ENCODE data around the gene NOXRED1.

The NOXRED1 gene

DNA sequence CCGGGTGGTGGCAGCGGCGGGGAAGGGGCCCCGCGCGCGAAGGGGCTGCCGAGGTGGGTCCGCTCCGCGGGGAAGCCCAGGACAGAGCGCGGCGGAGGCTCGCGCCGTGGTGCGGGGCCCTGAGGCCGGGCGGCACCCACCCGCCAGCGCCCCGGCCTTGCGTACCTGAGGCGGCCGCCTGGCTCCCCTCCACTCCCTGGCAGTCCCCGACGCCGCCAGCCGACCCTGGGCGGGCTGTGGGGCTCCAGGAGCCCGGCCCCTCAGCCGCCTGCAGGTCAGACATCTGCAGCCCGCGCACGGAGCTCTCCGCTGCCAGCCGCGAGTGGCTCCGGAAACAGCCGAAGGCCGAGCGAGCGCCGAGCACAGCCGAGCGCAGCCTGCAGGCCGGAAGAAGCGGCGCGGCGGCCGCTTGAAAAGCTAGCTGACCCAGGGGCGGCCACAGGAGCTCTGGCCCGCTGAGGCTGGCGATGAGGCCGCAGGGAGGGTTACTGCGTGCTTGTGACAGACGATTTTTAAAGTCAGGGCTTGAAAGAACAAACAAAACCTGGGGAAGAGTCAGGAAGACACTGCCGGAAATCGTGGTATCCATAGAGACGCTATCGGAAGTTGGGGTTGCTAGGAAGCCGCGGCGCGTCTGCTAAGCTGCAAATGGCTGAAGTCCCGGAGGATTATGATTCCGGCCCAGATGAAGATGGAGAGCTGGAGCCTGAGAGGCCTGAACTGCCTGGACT is 46.4 kb downstream of the NOXRED1 start, which contains the start of the genes SAMD15 and TMED8:
Gene SAMD15, plus strand, starts transcription at position 609 of the 731 bp plus-strand sequence. Its CDS starts 40 bp downstream, at position 649.
Gene TMED8, minus strand, starts transcription at position 324 of the 731 bp plus-strand sequence. Its CDS starts 41 bp downstream, at position 283.
- peak within 1 kb of the TSS; percentile 81 for H3K4me3 ChIP-seq (ENCODE audit: low read depth, low read length)
- peak; percentile 87 for DNase-seq (ENCODE audit: low read depth)
- TF ChIP-seq, protein P1, sequence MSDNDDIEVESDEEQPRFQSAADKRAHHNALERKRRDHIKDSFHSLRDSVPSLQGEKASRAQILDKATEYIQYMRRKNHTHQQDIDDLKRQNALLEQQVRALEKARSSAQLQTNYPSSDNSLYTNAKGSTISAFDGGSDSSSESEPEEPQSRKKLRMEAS (IDR thresholded peaks at IDR 0.05; ENCODE audit: low read depth, low read length), result no peak; the same call in 1 of the 2 replicates
- TF ChIP-seq POLR2A (IDR thresholded peaks at IDR 0.05; ENCODE audit: extremely low read depth, insufficient read length) (peak; percentile 47), MYC (IDR thresholded peaks at IDR 0.05; ENCODE audit: low read depth, low read length) (no peak)
- TF ChIP-seq, protein P2, sequence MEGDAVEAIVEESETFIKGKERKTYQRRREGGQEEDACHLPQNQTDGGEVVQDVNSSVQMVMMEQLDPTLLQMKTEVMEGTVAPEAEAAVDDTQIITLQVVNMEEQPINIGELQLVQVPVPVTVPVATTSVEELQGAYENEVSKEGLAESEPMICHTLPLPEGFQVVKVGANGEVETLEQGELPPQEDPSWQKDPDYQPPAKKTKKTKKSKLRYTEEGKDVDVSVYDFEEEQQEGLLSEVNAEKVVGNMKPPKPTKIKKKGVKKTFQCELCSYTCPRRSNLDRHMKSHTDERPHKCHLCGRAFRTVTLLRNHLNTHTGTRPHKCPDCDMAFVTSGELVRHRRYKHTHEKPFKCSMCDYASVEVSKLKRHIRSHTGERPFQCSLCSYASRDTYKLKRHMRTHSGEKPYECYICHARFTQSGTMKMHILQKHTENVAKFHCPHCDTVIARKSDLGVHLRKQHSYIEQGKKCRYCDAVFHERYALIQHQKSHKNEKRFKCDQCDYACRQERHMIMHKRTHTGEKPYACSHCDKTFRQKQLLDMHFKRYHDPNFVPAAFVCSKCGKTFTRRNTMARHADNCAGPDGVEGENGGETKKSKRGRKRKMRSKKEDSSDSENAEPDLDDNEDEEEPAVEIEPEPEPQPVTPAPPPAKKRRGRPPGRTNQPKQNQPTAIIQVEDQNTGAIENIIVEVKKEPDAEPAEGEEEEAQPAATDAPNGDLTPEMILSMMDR (IDR thresholded peaks at IDR 0.05; ENCODE audit: low read depth, low read length), result no peak

DNA sequence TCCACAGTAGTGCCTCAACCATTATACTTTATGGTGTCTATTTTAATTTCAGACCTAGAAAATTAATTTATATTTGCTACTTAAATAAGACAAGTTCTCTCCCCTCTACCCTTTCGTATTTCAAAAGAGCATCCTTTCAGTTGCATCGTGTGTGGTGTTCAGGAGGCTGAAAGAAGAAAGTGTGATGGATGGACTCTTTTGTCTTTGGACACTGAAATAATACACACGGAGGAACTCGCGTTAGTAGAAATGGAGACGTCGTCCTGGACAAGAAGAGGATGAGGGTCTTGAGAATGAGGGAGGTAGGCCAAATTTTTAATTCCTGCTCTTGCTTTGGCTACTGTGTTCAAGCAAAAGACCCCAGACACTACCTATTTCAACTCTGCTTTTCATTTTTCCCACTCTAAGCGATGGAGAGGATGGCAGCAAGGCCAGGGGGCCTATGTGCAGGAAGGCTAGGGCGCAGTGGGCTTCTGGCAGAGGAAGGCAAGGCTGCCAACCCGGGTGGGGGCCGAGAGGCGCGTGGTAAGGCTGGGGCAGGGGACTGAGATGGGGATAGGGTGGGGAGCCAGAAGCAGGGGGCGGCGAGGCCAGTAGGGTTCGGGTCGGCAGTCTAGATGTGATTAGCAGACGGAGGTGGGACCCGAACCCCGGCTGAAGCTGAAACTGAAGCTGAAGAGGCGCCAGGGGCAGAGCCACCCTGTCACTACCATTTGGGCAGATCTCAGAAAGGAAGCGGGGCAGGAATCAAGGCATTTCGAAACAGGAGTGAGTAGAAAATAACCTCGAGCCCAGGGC is 47.2 kb downstream of the NOXRED1 start:
- no peak for TF ChIP-seq POLR2A (IDR thresholded peaks at IDR 0.05; ENCODE audit: extremely low read depth, insufficient read length)
- TF ChIP-seq, protein P2 (IDR thresholded peaks at IDR 0.05; ENCODE audit: low read depth, low read length), result no peak
- TF ChIP-seq, protein P1 (IDR thresholded peaks at IDR 0.05; ENCODE audit: low read depth, low read length), result no peak
- TF ChIP-seq MYC (IDR thresholded peaks at IDR 0.05; ENCODE audit: low read depth, low read length), result no peak
- DNase-seq (ENCODE audit: low read depth), result peak; percentile 56
- peak overlapping the region; percentile 81 for H3K4me3 ChIP-seq (ENCODE audit: low read depth, low read length)

DNA sequence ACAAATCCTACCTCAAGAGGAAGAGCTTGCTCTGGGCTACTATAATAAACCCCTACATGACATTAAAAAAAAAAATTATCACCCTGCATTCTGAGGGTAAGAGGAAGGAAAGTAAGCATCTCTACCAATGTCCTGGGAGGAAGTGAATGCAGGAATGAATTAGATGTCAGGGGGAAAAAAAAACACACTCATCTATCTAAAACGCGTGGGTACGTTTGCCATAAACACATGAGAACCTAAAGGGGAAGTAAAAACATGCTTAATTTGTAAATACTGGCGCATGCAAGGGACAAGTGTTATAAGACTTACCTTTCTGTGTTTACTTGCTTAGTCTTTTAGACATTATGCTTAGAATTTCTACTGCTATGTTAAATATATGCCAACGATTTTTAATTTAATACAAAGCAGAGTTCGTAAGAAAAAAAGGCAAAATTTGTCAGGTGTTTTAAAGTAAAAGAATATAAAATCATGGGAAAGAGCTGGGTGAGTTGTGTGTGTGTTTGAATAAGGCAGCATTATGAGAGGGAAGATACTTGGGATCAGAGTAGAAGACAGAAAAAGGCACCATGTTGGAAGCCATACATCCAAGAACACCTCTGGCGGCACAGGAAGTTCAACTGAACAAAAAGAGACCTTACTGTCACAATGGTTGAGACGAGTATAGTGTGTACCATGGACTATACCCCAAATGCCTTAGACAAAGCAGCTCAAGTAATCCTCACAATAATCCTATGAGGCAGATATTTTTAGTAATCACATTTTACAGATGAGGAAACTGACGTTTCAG is 48.0 kb downstream of the NOXRED1 start:
- peak overlapping the region; percentile 81 for H3K4me3 ChIP-seq (ENCODE audit: low read depth, low read length)
- peak; percentile 43 for DNase-seq (ENCODE audit: low read depth)

DNA sequence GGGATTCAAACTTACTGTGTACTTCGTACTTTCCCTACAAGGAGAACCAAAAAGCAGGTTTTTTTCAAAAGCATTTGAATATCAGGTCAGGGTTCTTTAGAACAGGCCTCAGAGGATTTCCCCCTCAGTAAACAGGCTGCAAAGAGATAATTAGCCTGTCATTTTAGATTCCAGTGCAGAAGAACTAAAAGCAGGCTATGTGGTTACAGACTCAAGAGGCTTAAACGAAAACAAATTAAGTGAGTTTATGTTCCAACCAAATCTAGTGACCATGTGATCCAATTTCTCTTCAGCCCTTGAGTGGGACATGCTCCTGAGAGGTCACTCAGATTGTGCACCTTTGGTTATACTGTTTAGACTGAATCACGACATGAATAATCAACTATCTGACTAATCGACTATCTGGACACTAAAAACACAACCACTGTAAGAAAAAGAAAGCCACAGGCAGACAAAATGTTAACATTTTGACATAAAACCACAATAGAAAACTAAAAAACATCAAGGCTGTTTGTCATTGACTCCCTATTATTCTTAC is 51.0 kb downstream of the NOXRED1 start:
- no peak overlapping the region for H3K4me3 ChIP-seq (ENCODE audit: low read depth, low read length)
- TF ChIP-seq, protein P2 (IDR thresholded peaks at IDR 0.05; ENCODE audit: low read depth, low read length), result no peak
- TF ChIP-seq, protein P1 (IDR thresholded peaks at IDR 0.05; ENCODE audit: low read depth, low read length), result no peak
- TF ChIP-seq POLR2A (IDR thresholded peaks at IDR 0.05; ENCODE audit: extremely low read depth, insufficient read length) (no peak), MYC (IDR thresholded peaks at IDR 0.05; ENCODE audit: low read depth, low read length) (no peak)
- DNase-seq (ENCODE audit: low read depth), result no peak

More for the DNA sequence above, 48.0 kb downstream of the NOXRED1 start:
- TF ChIP-seq, protein P1 (IDR thresholded peaks at IDR 0.05; ENCODE audit: low read depth, low read length), result no peak; the same call in 1 of the 2 replicates
- TF ChIP-seq POLR2A (IDR thresholded peaks at IDR 0.05; ENCODE audit: extremely low read depth, insufficient read length), result no peak
- TF ChIP-seq, protein P2 (IDR thresholded peaks at IDR 0.05; ENCODE audit: low read depth, low read length), result no peak
- no peak for TF ChIP-seq MYC (IDR thresholded peaks at IDR 0.05; ENCODE audit: low read depth, low read length)

DNA sequence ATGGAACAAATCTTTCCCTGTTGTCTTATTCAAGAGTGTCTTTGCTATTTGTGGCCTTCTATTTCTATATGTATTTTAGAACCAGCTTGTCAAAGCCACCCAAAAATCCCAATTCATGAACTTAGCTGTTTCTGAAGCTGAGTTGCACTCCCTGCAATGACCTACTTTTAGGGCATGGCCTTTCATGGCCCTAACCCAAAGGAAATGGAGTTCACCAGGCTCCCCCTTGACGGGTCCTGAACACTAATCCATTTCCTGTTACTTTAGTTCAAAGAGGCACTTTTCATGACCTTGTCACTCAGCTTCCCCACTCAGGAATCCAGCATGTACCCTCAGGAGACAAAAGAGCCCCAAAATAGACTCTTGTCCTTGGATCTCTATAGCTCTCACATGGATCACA is 54.0 kb downstream of the NOXRED1 start:
- no peak for DNase-seq (ENCODE audit: low read depth)
- TF ChIP-seq MYC (IDR thresholded peaks at IDR 0.05; ENCODE audit: low read depth, low read length) (no peak), POLR2A (IDR thresholded peaks at IDR 0.05; ENCODE audit: extremely low read depth, insufficient read length) (no peak)
- TF ChIP-seq, protein P1 (IDR thresholded peaks at IDR 0.05; ENCODE audit: low read depth, low read length), result no peak
- TF ChIP-seq, protein P2 (IDR thresholded peaks at IDR 0.05; ENCODE audit: low read depth, low read length), result no peak

More for the DNA sequence above, 54.0 kb downstream of the NOXRED1 start:
- no peak overlapping the region for H3K4me3 ChIP-seq (ENCODE audit: low read depth, low read length)
